Endothelial cell of umbilical vein (primary cell): ENCODE measurements around the gene ZNF91. TPM values are rescaled to one million over a fixed set of nuclear protein-coding genes. Genes with fewer than 3 reads are reported as not detected.
"Not testable (repeated sequence)": the region's sequence is repeated elsewhere in the genome, so short reads cannot be mapped to it uniquely, and the experiment has no call there.

Experiments
- BruUV-seq: library from RNA; stranded (reverse); fragments of 400-500 nt; replicated peaks from 2 replicates; lab custom pipeline; 2021; lab: Mats Ljungman, UMichigan
- CTCF ChIA-PET: fragments of 300-600, 350-600 bp; sonication (Branson Sonifier 250); formaldehyde crosslinking; loops from one replicate; lab custom pipeline; 2021; ENCODE audit warnings: antibody characterized with exemption, inconsistent platforms; lab: Charles Lee
- POLR2A ChIA-PET: fragments of 300-600, 350-600 bp; sonication (Branson Sonifier 250); formaldehyde crosslinking; loops from one replicate; lab custom pipeline; 2021; ENCODE audit warnings: antibody characterized with exemption, inconsistent platforms; lab: Charles Lee
- DNase-seq: peaks from one replicate; pipeline ENCODE4 v3.0.0-alpha.2; 2011; ENCODE audit warnings: low read depth, low spot score
- FAIRE-seq: peaks from 2 replicates; lab custom pipeline; 2011; peaks lifted over from hg19 to GRCh38; lab: Jason Lieb, UNC
- H2AFZ ChIP-seq: 2 replicates; pipeline ENCODE4 v1.6.0; 2012; ENCODE audit warnings: low read depth, low read length, control low read depth, inconsistent platforms
- H3K27ac ChIP-seq: 2 replicates; pipeline ENCODE4 v1.5.1; 2011; ENCODE audit warnings: low read depth, mild to moderate bottlenecking, control low read depth, low read length, moderate library complexity; ENCODE audit not compliant: insufficient read depth
- H3K27me3 ChIP-seq, 2 experiments: 2 replicates each; pipeline versions ENCODE4 v1.6.0 to v1.6.1; 2011; ENCODE audit warnings: low read length in 2 of 2, mixed read lengths in 1 of 2; ENCODE audit not compliant: control insufficient read depth in 2 of 2, insufficient read depth in 2 of 2
- H3K36me3 ChIP-seq, 2 experiments: 2 replicates in 1 of 2; 3 replicates in 1 of 2; pipeline ENCODE4 v1.5.1; 2011; ENCODE audit warnings: low read length in 2 of 2, mild to moderate bottlenecking in 1 of 2, moderate library complexity in 1 of 2; ENCODE audit not compliant: control insufficient read depth in 2 of 2, insufficient read depth in 2 of 2; ENCODE audit errors: extremely low read depth in 1 of 2
- H3K4me1 ChIP-seq: 3 replicates; pipeline ENCODE4 v1.5.1; 2011; ENCODE audit warnings: mild to moderate bottlenecking, low read length; ENCODE audit not compliant: control insufficient read depth, insufficient read depth; ENCODE audit errors: extremely low read depth
- H3K4me2 ChIP-seq: 2 replicates; pipeline ENCODE4 v1.6.1; 2011; ENCODE audit warnings: low read length, control low read depth, mixed read lengths; ENCODE audit not compliant: insufficient read depth
- H3K4me3 ChIP-seq, 3 experiments: fragments of 200-600 bp in 1 of 3; sonication (generic), shearing (Covaris generic) in 1 of 3; replicated peaks in 1 of 3; 2 replicates each; pipeline ENCODE4 v1.5.1; 2011 to 2016; ENCODE audit warnings: control low read depth in 3 of 3, low read length in 3 of 3, mild to moderate bottlenecking in 2 of 3, inconsistent platforms in 1 of 3, low read depth in 1 of 3, moderate library complexity in 1 of 3; ENCODE audit not compliant: insufficient read depth in 1 of 3
- H3K79me2 ChIP-seq: 2 replicates; pipeline ENCODE4 v1.6.0; 2012; ENCODE audit warnings: low read length, inconsistent platforms; ENCODE audit not compliant: control insufficient read depth, insufficient read depth
- H3K9ac ChIP-seq: replicated peaks from 2 replicates; pipeline ENCODE3; 2011; ENCODE audit warnings: low read length, control low read depth; ENCODE audit not compliant: insufficient read depth; ENCODE audit errors: extremely low read depth
- H3K9me1 ChIP-seq: replicated peaks from 3 replicates; pipeline ENCODE4 v1.6.0; 2011; ENCODE audit warnings: mild to moderate bottlenecking, low read length; ENCODE audit not compliant: control insufficient read depth, insufficient read depth; ENCODE audit errors: extremely low read depth
- H3K9me3 ChIP-seq: replicated peaks from 2 replicates; pipeline ENCODE4 v1.5.1; 2012; ENCODE audit warnings: low read length, inconsistent platforms; ENCODE audit not compliant: control insufficient read depth, insufficient read depth
- H4K20me1 ChIP-seq: replicated peaks from 2 replicates; pipeline ENCODE3; 2011; ENCODE audit warnings: mild to moderate bottlenecking, low read length; ENCODE audit not compliant: control insufficient read depth, insufficient read depth; ENCODE audit errors: extremely low read depth
- CTCF ChIP-seq, 2 donors: IDR thresholded peaks; 1 replicate in 1 of 2; 2 replicates in 1 of 2; pipeline ENCODE4 v1.5.1; 2011; ENCODE audit warnings: low read length in 2 of 2, mild to moderate bottlenecking in 2 of 2, moderate library complexity in 2 of 2, control low read depth in 1 of 2, inconsistent platforms in 1 of 2, low read depth in 1 of 2; ENCODE audit not compliant: insufficient read depth in 1 of 2; ENCODE audit errors: extremely low read depth in 1 of 2
- EZH2 ChIP-seq: IDR thresholded peaks from 2 replicates; pipeline ENCODE4 v1.6.1; 2012; ENCODE audit warnings: borderline replicate concordance, low read depth, mild to moderate bottlenecking, moderate library complexity, low read length, inconsistent platforms; ENCODE audit not compliant: severe bottlenecking
- FOS ChIP-seq: IDR thresholded peaks from 2 replicates; pipeline ENCODE4 v1.6.1; 2011; ENCODE audit warnings: mild to moderate bottlenecking, low read length, moderate library complexity, borderline replicate concordance; ENCODE audit not compliant: insufficient read depth
- GATA2 ChIP-seq: IDR thresholded peaks from 2 replicates; pipeline ENCODE4 v1.7.0; 2011; ENCODE audit warnings: low read depth, mild to moderate bottlenecking, moderate library complexity, mixed read lengths, low read length; ENCODE audit not compliant: insufficient read length, insufficient read depth
- JUN ChIP-seq: IDR thresholded peaks from 2 replicates; pipeline ENCODE4 v1.6.1; 2011; ENCODE audit warnings: borderline replicate concordance, low read depth; ENCODE audit not compliant: insufficient read length, insufficient read depth
- MAX ChIP-seq: IDR thresholded peaks from 2 replicates; pipeline ENCODE4 v1.6.1; 2011; ENCODE audit not compliant: insufficient read depth, insufficient read length
- MYC ChIP-seq: IDR thresholded peaks from one replicate; pipeline ENCODE4 v1.6.1; 2011; ENCODE audit warnings: mild to moderate bottlenecking, low read depth, low read length
- POLR2A ChIP-seq: IDR thresholded peaks from 2 replicates; pipeline ENCODE4 v1.6.1; 2012; ENCODE audit warnings: low read depth, mild to moderate bottlenecking, control low read depth, low read length
- POLR2AphosphoS5 ChIP-seq: IDR thresholded peaks from 2 replicates; pipeline ENCODE4 v1.6.1; 2012; ENCODE audit warnings: low read depth, mild to moderate bottlenecking, control low read depth, low read length, moderate library complexity; ENCODE audit not compliant: insufficient read depth
- dilution Hi-C: fragments of 300-500 bp; cut with MboI; formaldehyde crosslinking; loops from one replicate; pipeline ENCODE4 v1.15.0; 2019; ENCODE audit warnings: low sequenced_read_pairs; ENCODE audit not compliant: extremely low pct_ligation_motif_present
- intact Hi-C: fragments of 100-400 bp; cut with micrococcal nuclease; formaldehyde crosslinking; loops from one replicate; pipeline ENCODE4 v1.10.0; 2022
- polyA plus RNA-seq, 4 experiments: library from polyadenylated mRNA; depleted of rRNA in 3 of 4; stranded (reverse) in 3 of 4; unstranded in 1 of 4; fragments of >200 nt; gene quantifications; 2 replicates each; pipeline versions ENCODE4 v1.2.1 to v1.2.3, GENCODE V29; 2011 to 2012; ENCODE audit warnings: missing spikeins in 1 of 4
- total RNA-seq: library from RNA; stranded (reverse); gene quantifications from 2 replicates; pipeline ENCODE4 v1.2.3, GENCODE V29; 2021

ZNF91 gene
- total and polyA plus RNA-seq, 2 donors (not counting 3 experiments of a cell fraction or from before 2014, with no cell fraction given), result 9.6 to 17.0 TPM

DNA sequence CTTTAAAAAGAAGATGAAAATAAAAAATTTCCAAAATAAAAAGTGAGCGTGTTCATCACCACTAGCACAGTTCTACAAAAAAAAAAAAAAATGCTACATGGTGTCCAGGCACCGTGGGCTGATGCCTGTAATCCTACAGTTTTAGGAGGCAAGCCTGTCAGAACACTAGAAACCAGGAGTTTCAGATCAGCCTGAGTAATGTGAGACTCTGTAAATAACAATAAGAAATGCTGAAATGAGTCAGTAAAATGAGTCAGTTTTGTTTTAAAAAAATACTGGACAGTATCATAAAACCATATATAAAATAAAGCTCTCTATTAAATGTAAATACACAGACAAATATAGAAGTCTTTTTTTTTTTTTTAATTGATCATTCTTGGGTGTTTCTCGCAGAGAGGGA lies 30.0 kb downstream of the ZNF91 start:
- H3K9ac ChIP-seq, result no peak overlapping the region
- H3K36me3 ChIP-seq, result peaks cover 3% of the 10 kb centered on the region in 2 experiments
- DNase-seq (no peak), FAIRE-seq (no peak)
- no peaks in the 10 kb centered on the region for H4K20me1 ChIP-seq
- dilution Hi-C loops (no loop called here), intact Hi-C loops (no loop called here)
- no peak overlapping the region for H3K4me2 ChIP-seq
- H3K27me3 ChIP-seq, result no peaks in the 10 kb centered on the region
- H3K27ac ChIP-seq, result no peak overlapping the region
- CTCF ChIA-PET, result no interaction called here
- peaks cover 4% of the 10 kb centered on the region for H3K9me3 ChIP-seq
- BruUV-seq, result no TSS peak
- H3K4me1 ChIP-seq, result no peaks in the 10 kb centered on the region
- no peak for TF ChIP-seq JUN
- no peak for TF ChIP-seq GATA2
- TF ChIP-seq CTCF (IDR thresholded peaks at IDR 0.05; ENCODE audit: extremely low read depth in 1 of 2, insufficient read depth in 1 of 2, low read depth in 1 of 2, low read length in 2 of 2), result no peak
- no peak for TF ChIP-seq POLR2AphosphoS5
- TF ChIP-seq FOS, result no peak
- TF ChIP-seq EZH2, result no peak
- TF ChIP-seq MYC, result no peak
- TF ChIP-seq MAX, result no peak
- TF ChIP-seq POLR2A, result no peak
- no peak overlapping the region for H2AFZ ChIP-seq
- H3K4me3 ChIP-seq, result no peak overlapping the region
- H3K79me2 ChIP-seq, result no peaks in the 10 kb centered on the region
- POLR2A ChIA-PET, result no interaction called here
- H3K9me1 ChIP-seq, result no peaks in the 10 kb centered on the region

- H3K36me3 ChIP-seq, H4K20me1 ChIP-seq, H3K4me1 ChIP-seq, H3K9me3 ChIP-seq, BruUV-seq, H3K27ac ChIP-seq, H3K27me3 ChIP-seq, H3K79me2 ChIP-seq, H2AFZ ChIP-seq, DNase-seq, H3K4me3 ChIP-seq, CTCF ChIA-PET, POLR2A ChIA-PET, H3K9ac ChIP-seq, intact Hi-C loops, H3K9me1 ChIP-seq, FAIRE-seq, dilution Hi-C loops, H3K4me2 ChIP-seq: not testable (repeated sequence)
Observed at GRCh38 chr19:23361843-23362242, 33.4 kb downstream of the ZNF91 start.
